ENCODE data around the gene HSBP1L1. TPM values are rescaled to one million over a fixed set of nuclear protein-coding genes. Genes with fewer than 3 reads are reported as not detected.
A peak's percentile ranks its signal among the peaks of the same experiment; 100 is the strongest.

Gene HSBP1L1
- total RNA-seq, 1 experiment from 2014 or later = 41.4 TPM

DNA sequence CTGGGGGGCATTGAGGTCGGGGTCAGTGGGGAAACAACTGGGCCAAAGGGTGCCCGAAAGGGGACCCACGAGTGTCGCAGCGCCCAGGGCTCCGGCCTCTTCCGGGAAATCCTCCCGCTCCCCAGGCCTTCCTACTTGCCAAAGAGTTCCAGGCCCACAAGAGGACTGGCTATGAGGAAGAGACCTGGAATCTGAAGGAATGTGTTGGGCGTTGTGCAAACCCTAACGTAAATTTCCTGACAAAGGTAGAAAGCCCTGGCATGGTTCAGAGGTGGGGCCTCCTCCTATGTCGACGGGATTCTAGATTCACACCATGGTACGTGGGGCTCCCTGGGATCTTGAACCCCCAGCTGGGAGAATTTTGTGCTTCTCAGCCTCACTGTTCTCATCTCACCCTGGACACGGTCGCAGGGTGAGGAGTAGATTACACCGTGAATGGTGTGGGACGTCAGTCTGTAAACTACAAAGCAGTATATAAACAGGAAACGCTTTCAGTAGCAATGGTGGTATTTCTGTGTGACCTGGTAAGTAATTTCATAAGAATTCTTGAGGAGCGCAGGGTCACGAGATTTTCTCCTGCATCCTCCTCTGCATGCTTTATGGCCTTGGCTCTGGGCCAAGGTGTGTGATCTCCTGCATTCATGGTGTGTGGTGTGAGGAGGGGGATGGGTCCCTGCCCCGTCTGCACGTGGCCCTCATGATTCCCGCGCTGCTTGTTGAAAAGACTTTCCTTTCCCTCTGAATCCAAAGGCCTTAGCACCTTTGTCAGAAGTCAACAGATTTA, 868 bp downstream of the HSBP1L1 start:
- TSS peak; percentile 75 for BruUV-seq (replicated peaks)
- no peaks in the 10 kb centered on the region for H3K9me3 ChIP-seq (ENCODE audit: control insufficient read depth in 1 of 2, insufficient read depth in 1 of 2, low read depth in 1 of 2, low read length in 2 of 2)
- peak overlapping the region; percentile 76 to 83 for H3K4me3 ChIP-seq (replicated peaks in 1 of 2; ENCODE audit: low read depth in 1 of 2, low read length in 2 of 2)
- no peaks in the 10 kb centered on the region for H3K27me3 ChIP-seq (ENCODE audit: insufficient read depth, low read length)
- H3K27ac ChIP-seq (ENCODE audit: low read depth, low read length) = peak overlapping the region; percentile 90
- peaks cover 49% of the 10 kb centered on the region for H3K79me2 ChIP-seq (ENCODE audit: insufficient read depth, low read length)
- no peak overlapping the region for H2AFZ ChIP-seq (ENCODE audit: low read depth, low read length, poor library complexity, severe bottlenecking)
- peak overlapping the region; percentile 86 for H3K4me2 ChIP-seq (ENCODE audit: low read length)
- CTCF ChIA-PET = no interaction called here
- peaks cover 42 to 73% of the 10 kb centered on the region in 2 experiments for H3K4me1 ChIP-seq (ENCODE audit: control insufficient read depth in 1 of 2, insufficient read depth in 2 of 2, low read length in 2 of 2)
- H3K9ac ChIP-seq (ENCODE audit: low read length) = peak overlapping the region; percentile 92
- DNase-seq (ENCODE audit: low read depth, low spot score) (no peak), ATAC-seq (peak; percentile 58)
- H3K9me2 ChIP-seq (ENCODE audit: insufficient read depth) = no peaks in the 10 kb centered on the region
- POLR2A ChIA-PET = interaction anchor here (1.0 kb wide), 2 partner anchors 14 to 17 kb away, joined by 3 to 7 read pairs; partner anchors contain the start of gene SLC66A2
- H3K36me3 ChIP-seq (ENCODE audit: control insufficient read depth in 1 of 2, insufficient read depth in 2 of 2, low read length in 2 of 2) = peaks cover 3 to 5% of the 10 kb centered on the region in 2 experiments; a peak in 1 of 4 replicates
- RAD21 ChIA-PET (ENCODE audit: low non-redundant PET in 1 of 2, low total read pairs in 2 of 2, uncharacterized antibody in 2 of 2, unreplicated experiment in 2 of 2) = no interaction called here
- TF ChIP-seq FOSL1 (IDR thresholded peaks at IDR 0.05; ENCODE audit: low read depth) = no peak
- peak; percentile 38 for TF ChIP-seq TCF7L2 (IDR thresholded peaks at IDR 0.05; ENCODE audit: borderline replicate concordance, extremely low read depth, insufficient read depth, insufficient read length)
- TF ChIP-seq POLR2A (IDR thresholded peaks at IDR 0.05; ENCODE audit: borderline replicate concordance, extremely low read depth, insufficient read depth, insufficient read length) = peak; percentile 56
- peak; percentile 39 for TF ChIP-seq ZFX (IDR thresholded peaks at IDR 0.05)
- no peaks in the 10 kb centered on the region; the same call in 1 of the 2 replicates for H4K20me1 ChIP-seq (ENCODE audit: insufficient read depth)
- intact Hi-C loops (cut with micrococcal nuclease) = loop anchor here (2.0 to 5.0 kb wide), 2 partner anchors 287 to 588 kb away; partner anchors contain the start of gene CTDP1

DNA sequence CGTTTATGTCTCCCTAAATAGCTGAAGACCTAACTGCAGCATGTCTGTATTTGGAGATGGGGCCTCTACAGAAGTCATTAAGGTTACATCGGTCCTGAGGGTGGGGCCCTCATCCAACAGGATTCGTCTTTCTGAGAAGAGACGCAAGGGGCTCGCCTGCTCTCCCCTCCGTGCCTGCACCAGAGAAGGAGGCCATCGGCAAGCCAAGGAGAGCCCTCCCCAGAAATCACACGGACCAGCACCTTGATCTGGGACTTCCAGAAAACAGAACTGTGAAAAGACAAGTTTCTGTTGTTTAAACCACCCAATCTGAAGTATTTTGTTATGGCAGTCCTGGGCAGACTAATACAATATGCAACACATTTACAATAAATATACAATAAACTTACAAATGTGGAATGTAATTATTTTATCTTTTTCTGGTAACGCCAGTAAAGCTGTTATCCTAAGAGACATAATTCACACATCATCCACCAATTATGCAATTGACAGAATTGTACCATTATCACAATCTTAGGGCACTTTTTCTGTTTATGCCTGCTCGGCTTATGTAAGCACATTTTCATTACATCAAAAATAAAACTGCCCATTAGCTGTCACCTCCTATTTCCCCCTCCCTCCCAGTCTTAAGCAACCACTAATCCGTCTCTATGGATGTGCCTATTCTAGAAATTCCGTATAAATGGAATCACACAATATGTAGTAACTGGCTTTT, 6.1 kb downstream of the HSBP1L1 start:
- peaks cover 89% of the 10 kb centered on the region for H3K79me2 ChIP-seq (ENCODE audit: insufficient read depth, low read length)
- DNase-seq (ENCODE audit: low read depth, low spot score) (no peak), ATAC-seq (no peak)
- H3K27me3 ChIP-seq (ENCODE audit: insufficient read depth, low read length) = no peaks in the 10 kb centered on the region
- no TSS peak for BruUV-seq (replicated peaks)
- ChIA-PET POLR2A (no interaction called here), CTCF (no interaction called here), RAD21 (ENCODE audit: low non-redundant PET in 1 of 2, low total read pairs in 2 of 2, uncharacterized antibody in 2 of 2, unreplicated experiment in 2 of 2) (no interaction called here)
- intact Hi-C loops (cut with micrococcal nuclease) = no loop called here
- peaks cover 21% of the 10 kb centered on the region; the same call in 1 of the 2 replicates for H4K20me1 ChIP-seq (ENCODE audit: insufficient read depth)
- no peaks in the 10 kb centered on the region for H3K9me3 ChIP-seq (ENCODE audit: control insufficient read depth in 1 of 2, insufficient read depth in 1 of 2, low read depth in 1 of 2, low read length in 2 of 2)
- H3K4me1 ChIP-seq (ENCODE audit: control insufficient read depth in 1 of 2, insufficient read depth in 2 of 2, low read length in 2 of 2) = peaks cover 11 to 27% of the 10 kb centered on the region in 2 experiments
- H3K4me3 ChIP-seq (replicated peaks in 1 of 2; ENCODE audit: low read depth in 1 of 2, low read length in 2 of 2) = no peak overlapping the region
- TF ChIP-seq POLR2AphosphoS5 (IDR thresholded peaks at IDR 0.05; ENCODE audit: low read depth, low read length) = peak; percentile 29; the same call in 1 of the 2 replicates
- TF ChIP-seq, protein P1, sequence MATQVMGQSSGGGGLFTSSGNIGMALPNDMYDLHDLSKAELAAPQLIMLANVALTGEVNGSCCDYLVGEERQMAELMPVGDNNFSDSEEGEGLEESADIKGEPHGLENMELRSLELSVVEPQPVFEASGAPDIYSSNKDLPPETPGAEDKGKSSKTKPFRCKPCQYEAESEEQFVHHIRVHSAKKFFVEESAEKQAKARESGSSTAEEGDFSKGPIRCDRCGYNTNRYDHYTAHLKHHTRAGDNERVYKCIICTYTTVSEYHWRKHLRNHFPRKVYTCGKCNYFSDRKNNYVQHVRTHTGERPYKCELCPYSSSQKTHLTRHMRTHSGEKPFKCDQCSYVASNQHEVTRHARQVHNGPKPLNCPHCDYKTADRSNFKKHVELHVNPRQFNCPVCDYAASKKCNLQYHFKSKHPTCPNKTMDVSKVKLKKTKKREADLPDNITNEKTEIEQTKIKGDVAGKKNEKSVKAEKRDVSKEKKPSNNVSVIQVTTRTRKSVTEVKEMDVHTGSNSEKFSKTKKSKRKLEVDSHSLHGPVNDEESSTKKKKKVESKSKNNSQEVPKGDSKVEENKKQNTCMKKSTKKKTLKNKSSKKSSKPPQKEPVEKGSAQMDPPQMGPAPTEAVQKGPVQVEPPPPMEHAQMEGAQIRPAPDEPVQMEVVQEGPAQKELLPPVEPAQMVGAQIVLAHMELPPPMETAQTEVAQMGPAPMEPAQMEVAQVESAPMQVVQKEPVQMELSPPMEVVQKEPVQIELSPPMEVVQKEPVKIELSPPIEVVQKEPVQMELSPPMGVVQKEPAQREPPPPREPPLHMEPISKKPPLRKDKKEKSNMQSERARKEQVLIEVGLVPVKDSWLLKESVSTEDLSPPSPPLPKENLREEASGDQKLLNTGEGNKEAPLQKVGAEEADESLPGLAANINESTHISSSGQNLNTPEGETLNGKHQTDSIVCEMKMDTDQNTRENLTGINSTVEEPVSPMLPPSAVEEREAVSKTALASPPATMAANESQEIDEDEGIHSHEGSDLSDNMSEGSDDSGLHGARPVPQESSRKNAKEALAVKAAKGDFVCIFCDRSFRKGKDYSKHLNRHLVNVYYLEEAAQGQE (IDR thresholded peaks at IDR 0.05; ENCODE audit: low read depth) = no peak
- H3K9me2 ChIP-seq (ENCODE audit: insufficient read depth) = no peaks in the 10 kb centered on the region
- no peak overlapping the region for H3K4me2 ChIP-seq (ENCODE audit: low read length)
- H3K9ac ChIP-seq (ENCODE audit: low read length) = no peak overlapping the region
- H3K27ac ChIP-seq (ENCODE audit: low read depth, low read length) = no peak overlapping the region
- H2AFZ ChIP-seq (ENCODE audit: low read depth, low read length, poor library complexity, severe bottlenecking) = no peak overlapping the region
- peaks cover 32 to 33% of the 10 kb centered on the region in 2 experiments for H3K36me3 ChIP-seq (ENCODE audit: control insufficient read depth in 1 of 2, insufficient read depth in 2 of 2, low read length in 2 of 2)
